ENCODE data around the gene TULP3.

GRCh38 chr12:2961705-2962104 lies 71.0 kb downstream of the TULP3 start:
- TF ChIP-seq CTCF (conservative IDR thresholded peaks at IDR 0.05; ENCODE audit: low read length) (no peak), EZH2phosphoT487 (IDR thresholded peaks at IDR 0.05; ENCODE audit: borderline replicate concordance, low read depth, low read length) (no peak)
